Parathyroid adenoma (tissue), 2 donors: ENCODE data around the gene DHRS12.
A peak's percentile ranks its signal among the peaks of the same experiment; 100 is the strongest.

Source experiments
- H2AFZ ChIP-seq: fragments of 300-600 bp; sonication (generic); one replicate; pipeline ENCODE4 v1.7.0; 2017; ENCODE audit warnings: antibody characterized with exemption, mild to moderate bottlenecking
- H3K27ac ChIP-seq: fragments of 300-600 bp; sonication (generic); one replicate; pipeline ENCODE4 v1.7.0; 2017
- H3K27me3 ChIP-seq: fragments of 300-600 bp; sonication (generic); one replicate; pipeline ENCODE4 v1.7.0; 2017; ENCODE audit warnings: low read length; ENCODE audit not compliant: control insufficient read depth, insufficient read depth
- H3K36me3 ChIP-seq: fragments of 300-600 bp; sonication (generic); one replicate; pipeline ENCODE4 v1.7.0; 2017; ENCODE audit warnings: low read length; ENCODE audit not compliant: control insufficient read depth, insufficient read depth
- H3K4me1 ChIP-seq: fragments of 300-600 bp; sonication (generic); one replicate; pipeline ENCODE4 v1.7.0; 2017; ENCODE audit warnings: control low read depth
- H3K4me2 ChIP-seq: fragments of 300-600 bp; sonication (generic); one replicate; pipeline ENCODE4 v1.7.0; 2017; ENCODE audit warnings: low read length
- H3K4me3 ChIP-seq: fragments of 300-600 bp; sonication (generic); one replicate; pipeline ENCODE4 v1.7.0; 2017; ENCODE audit warnings: low read depth, low read length
- H3K79me2 ChIP-seq: fragments of 300-600 bp; sonication (generic); one replicate; pipeline ENCODE4 v1.7.0; 2017; ENCODE audit warnings: control low read depth
- H3K9ac ChIP-seq: fragments of 300-600 bp; sonication (generic); one replicate; pipeline ENCODE4 v1.7.0; 2017; ENCODE audit warnings: mild to moderate bottlenecking
- H3K9me3 ChIP-seq: fragments of 300-600 bp; sonication (generic); one replicate; pipeline ENCODE4 v1.7.0; 2017; ENCODE audit warnings: low read length; ENCODE audit not compliant: control insufficient read depth
- TF ChIP-seq, protein P1 (sequence below): fragments of 300-600 bp; sonication (generic); IDR thresholded peaks from one replicate; pipeline ENCODE4 v1.7.0; 2017; ENCODE audit warnings: antibody characterized with exemption, mild to moderate bottlenecking
- donor health status: primary hyperparathyroidism.

DHRS12 gene

DNA sequence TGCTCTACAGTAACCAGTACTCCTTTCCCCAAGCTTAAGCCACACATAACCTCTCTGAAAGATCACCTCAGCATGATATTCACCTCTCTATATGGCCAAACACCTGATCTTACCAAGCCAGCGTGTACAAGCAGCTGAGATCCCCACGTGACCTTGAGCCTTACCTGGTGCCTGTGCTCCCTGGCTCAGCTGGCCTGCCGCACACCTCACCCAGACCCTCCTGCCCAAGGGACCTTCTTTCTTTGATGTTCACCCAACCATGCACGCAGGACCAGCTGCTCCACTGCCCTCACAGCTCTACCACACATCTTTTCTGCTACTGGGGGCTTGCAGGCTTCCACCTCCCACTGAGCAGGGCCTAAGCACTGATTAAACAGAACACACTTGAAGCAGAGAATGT is 9.0 kb downstream of the DHRS12 start:
- no peaks in the 10 kb centered on the region for H3K36me3 ChIP-seq
- peak overlapping the region; percentile 78 for H3K27ac ChIP-seq
- no peak overlapping the region for H3K4me3 ChIP-seq
- H3K79me2 ChIP-seq: no peaks in the 10 kb centered on the region
- no peak overlapping the region for H3K9ac ChIP-seq
- TF ChIP-seq, protein P1, sequence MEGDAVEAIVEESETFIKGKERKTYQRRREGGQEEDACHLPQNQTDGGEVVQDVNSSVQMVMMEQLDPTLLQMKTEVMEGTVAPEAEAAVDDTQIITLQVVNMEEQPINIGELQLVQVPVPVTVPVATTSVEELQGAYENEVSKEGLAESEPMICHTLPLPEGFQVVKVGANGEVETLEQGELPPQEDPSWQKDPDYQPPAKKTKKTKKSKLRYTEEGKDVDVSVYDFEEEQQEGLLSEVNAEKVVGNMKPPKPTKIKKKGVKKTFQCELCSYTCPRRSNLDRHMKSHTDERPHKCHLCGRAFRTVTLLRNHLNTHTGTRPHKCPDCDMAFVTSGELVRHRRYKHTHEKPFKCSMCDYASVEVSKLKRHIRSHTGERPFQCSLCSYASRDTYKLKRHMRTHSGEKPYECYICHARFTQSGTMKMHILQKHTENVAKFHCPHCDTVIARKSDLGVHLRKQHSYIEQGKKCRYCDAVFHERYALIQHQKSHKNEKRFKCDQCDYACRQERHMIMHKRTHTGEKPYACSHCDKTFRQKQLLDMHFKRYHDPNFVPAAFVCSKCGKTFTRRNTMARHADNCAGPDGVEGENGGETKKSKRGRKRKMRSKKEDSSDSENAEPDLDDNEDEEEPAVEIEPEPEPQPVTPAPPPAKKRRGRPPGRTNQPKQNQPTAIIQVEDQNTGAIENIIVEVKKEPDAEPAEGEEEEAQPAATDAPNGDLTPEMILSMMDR: no peak
- peak overlapping the region; percentile 4 for H2AFZ ChIP-seq
- no peaks in the 10 kb centered on the region for H3K9me3 ChIP-seq
- H3K4me1 ChIP-seq: peaks cover 24% of the 10 kb centered on the region
- no peak overlapping the region for H3K4me2 ChIP-seq
- H3K27me3 ChIP-seq: no peaks in the 10 kb centered on the region

DNA sequence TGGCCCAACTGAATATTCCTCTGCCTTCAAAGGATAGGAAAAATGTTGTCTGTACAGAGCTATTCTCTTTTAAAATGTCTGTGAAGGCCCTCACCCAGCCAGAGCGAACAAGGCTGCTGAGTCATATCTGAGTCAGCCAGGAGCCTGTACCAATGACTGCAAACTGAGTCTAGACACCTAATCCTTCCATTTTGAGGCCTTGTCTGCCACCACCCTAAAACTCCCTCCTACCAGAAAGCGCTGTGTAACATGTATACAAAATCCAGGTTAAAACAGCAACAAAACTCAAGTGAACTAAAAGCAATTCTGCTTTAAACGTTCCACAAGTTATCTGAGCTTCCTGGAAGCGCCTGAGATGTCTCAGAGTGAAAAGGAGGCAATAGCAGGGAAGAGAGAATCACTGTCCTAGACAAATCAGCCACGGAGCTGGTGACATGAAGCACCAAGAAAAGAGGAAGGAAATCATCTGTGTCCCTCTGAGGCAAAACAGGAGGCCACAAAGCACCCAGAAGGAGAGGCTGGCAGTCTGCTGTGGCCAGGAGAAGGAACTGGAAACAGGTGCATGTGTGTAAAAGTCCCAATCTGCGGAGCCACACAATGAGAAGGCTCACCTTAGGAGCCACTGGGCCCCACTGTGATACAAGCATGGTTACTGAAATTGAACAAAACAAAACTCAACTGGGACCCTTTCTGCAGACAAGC is 10.2 kb downstream of the DHRS12 start:
- peaks cover 28% of the 10 kb centered on the region for H3K4me1 ChIP-seq
- H3K4me3 ChIP-seq: no peak overlapping the region
- H3K9ac ChIP-seq: no peak overlapping the region
- TF ChIP-seq, protein P1: no peak
- no peak overlapping the region for H3K4me2 ChIP-seq
- H3K79me2 ChIP-seq: no peaks in the 10 kb centered on the region
- H3K27ac ChIP-seq: peak overlapping the region; percentile 78
- H3K27me3 ChIP-seq: no peaks in the 10 kb centered on the region
- no peaks in the 10 kb centered on the region for H3K9me3 ChIP-seq
- no peaks in the 10 kb centered on the region for H3K36me3 ChIP-seq
- H2AFZ ChIP-seq: peak overlapping the region; percentile 41

DNA sequence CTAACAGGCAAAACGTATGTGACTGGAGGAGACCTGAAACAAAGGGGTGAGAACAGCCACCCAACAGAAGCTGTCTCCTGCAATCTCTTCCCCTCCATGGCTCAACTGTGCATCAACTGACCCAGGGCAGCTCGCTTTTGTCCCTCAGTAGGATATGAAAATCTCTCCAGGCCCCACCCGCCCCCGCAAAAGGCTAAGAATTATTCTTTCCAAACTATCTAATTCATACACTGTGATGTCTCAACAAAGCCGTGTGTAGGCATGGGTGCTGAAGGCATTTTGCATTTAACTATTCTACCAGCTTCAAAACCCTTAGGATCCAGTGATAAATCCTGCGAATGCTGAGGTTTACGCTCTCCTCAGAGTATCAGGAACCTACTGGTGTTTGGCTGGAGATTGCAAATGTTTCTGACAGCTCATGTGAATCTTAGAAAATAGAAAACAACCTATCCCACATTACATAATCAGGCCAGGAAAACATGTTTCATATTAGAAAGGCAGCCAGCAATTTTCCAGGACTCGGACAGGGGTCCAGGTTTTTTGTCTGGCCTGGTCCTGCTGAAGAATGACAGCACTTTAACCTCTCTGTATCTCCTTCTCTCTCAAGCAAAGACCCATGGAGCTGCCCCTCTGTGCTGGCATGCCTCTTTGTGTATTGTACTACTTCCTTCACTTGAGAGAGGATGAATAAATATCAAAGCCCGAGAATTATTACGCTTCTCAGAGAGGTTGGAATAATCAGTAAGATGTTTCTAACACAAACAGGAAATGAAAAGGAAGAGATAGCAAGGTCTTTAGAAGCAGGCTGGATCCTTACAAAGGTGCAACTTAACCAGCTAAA is 17.3 kb downstream of the DHRS12 start:
- no peaks in the 10 kb centered on the region for H3K27me3 ChIP-seq
- peak overlapping the region; percentile 11 for H3K9ac ChIP-seq
- H3K9me3 ChIP-seq: no peaks in the 10 kb centered on the region
- peak overlapping the region; percentile 74 for H2AFZ ChIP-seq
- no peaks in the 10 kb centered on the region for H3K79me2 ChIP-seq
- H3K4me2 ChIP-seq: peak overlapping the region; percentile 53
- H3K36me3 ChIP-seq: no peaks in the 10 kb centered on the region
- peaks cover 34% of the 10 kb centered on the region for H3K4me1 ChIP-seq
- H3K27ac ChIP-seq: peak overlapping the region; percentile 98
- peak overlapping the region; percentile 41 for H3K4me3 ChIP-seq
- TF ChIP-seq, protein P1: no peak

DNA sequence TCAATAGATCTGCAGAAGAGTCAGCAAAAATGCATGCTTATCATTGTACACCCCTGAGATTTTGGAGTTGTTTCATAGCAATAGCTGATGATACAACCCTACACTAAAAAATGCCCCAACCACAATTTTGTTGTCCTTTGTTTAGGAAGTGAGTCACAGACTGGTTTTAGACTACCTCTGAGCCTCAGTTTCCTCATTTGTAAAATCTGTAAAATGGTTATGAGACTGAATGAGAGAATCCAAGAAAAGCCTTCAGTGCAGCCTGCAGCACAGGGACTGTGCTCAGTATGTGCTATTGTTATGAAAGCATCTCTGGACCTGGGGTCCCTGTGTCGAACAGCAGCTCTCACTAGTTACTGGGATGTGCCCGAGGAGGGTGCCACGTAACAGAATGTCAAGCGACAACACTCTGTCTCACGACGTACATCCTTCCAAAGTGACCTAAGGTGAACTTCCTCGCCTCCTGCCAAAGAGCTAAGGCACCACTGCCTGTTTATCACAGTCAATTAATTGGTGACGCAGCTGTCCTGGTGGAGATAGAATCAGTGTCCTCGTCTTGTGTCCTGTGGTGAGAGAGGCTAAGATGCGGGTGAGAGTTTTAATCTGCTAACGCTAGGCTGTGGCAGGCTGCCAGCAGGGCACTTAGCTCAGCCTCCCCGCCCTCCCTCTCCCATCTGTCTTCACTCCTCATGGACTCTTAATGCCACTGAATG is 18.1 kb downstream of the DHRS12 start:
- Histone ChIP-seq H3K27ac (peak overlapping the region; percentile 98), H3K27me3 (no peaks in the 10 kb centered on the region), H3K4me1 (peaks cover 37% of the 10 kb centered on the region), H3K79me2 (no peaks in the 10 kb centered on the region), H2AFZ (peak overlapping the region; percentile 74), H3K9ac (no peak overlapping the region), H3K9me3 (no peaks in the 10 kb centered on the region), H3K36me3 (no peaks in the 10 kb centered on the region), H3K4me3 (peak overlapping the region; percentile 41), H3K4me2 (peak overlapping the region; percentile 53)
- TF ChIP-seq, protein P1: no peak
